ENCODE measurements around the gene MS4A1.

Gene MS4A1

GRCh38 chr11:60512651-60513225 is 57.1 kb downstream of the MS4A1 start:
- TF ChIP-seq, protein P1, sequence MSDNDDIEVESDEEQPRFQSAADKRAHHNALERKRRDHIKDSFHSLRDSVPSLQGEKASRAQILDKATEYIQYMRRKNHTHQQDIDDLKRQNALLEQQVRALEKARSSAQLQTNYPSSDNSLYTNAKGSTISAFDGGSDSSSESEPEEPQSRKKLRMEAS (IDR thresholded peaks at IDR 0.05; ENCODE audit: low read depth, low read length) = no peak
- TF ChIP-seq POLR2A (IDR thresholded peaks at IDR 0.05; ENCODE audit: extremely low read depth, insufficient read length) = no peak
- no peak for TF ChIP-seq CTCF (IDR thresholded peaks at IDR 0.05; ENCODE audit: low read depth, low read length)
- TF ChIP-seq MYC (IDR thresholded peaks at IDR 0.05; ENCODE audit: low read depth, low read length) = no peak
- no peak overlapping the region for H3K4me3 ChIP-seq (ENCODE audit: low read depth, low read length)
- DNase-seq (ENCODE audit: low read depth) = no peak

GRCh38 chr11:60513496-60514460 is 58.1 kb downstream of the MS4A1 start:
- no peak for DNase-seq (ENCODE audit: low read depth)
- TF ChIP-seq, protein P1 (IDR thresholded peaks at IDR 0.05; ENCODE audit: low read depth, low read length) = no peak
- TF ChIP-seq MYC (IDR thresholded peaks at IDR 0.05; ENCODE audit: low read depth, low read length) (no peak), POLR2A (IDR thresholded peaks at IDR 0.05; ENCODE audit: extremely low read depth, insufficient read length) (no peak), CTCF (IDR thresholded peaks at IDR 0.05; ENCODE audit: low read depth, low read length) (no peak)
- no peak overlapping the region for H3K4me3 ChIP-seq (ENCODE audit: low read depth, low read length)

DNA sequence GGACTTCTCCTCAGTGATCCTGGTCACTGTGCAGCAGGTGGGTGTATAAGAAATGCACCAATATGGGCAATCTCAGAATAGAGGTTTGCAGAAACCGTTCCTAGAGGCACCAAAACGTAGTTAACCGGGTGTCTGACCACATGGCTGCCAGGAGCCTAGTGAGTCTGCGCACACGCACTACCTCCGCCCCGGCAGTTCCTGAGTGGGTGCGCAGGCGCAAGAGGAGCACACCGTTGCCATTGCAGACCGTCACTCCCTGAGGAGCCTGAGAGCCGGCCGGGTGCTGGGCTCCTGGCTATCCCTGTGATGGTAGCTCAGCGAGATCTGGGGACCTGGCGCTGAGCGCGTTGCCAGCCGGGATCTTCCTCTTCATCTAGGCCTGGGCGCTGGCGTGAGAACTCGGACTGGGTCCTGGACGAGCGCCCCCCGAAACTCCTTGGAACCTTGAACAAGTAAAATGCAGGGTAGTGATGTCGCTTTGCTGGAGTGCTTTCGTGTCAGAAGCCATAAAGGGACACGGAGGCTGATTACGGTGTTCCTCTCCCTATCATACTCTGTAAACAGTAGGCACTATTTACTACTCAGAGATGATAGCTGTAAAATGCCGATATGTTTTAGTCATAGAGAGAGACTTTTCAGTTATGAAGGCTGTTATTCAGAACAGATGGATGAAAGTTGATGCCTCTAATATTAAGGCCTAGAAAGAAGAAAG is 59.7 kb downstream of the MS4A1 start, which contains the start of gene MS4A13:
Gene MS4A13 (plus strand): TSS at position 249 of the 712 bp plus-strand sequence. CDS start 2,692 bp downstream, outside the sequence.
- no peak within 1 kb of the TSS for H3K4me3 ChIP-seq (ENCODE audit: low read depth, low read length)
- TF ChIP-seq, protein P1 (IDR thresholded peaks at IDR 0.05; ENCODE audit: low read depth, low read length) = no peak
- TF ChIP-seq POLR2A (IDR thresholded peaks at IDR 0.05; ENCODE audit: extremely low read depth, insufficient read length) = no peak
- no peak for TF ChIP-seq MYC (IDR thresholded peaks at IDR 0.05; ENCODE audit: low read depth, low read length)
- no peak for TF ChIP-seq CTCF (IDR thresholded peaks at IDR 0.05; ENCODE audit: low read depth, low read length)
- no peak for DNase-seq (ENCODE audit: low read depth)

Measured in NB4 (cell line).